Measurements from ENCODE around the gene SPG11.
A peak's percentile ranks its signal among the peaks of the same experiment; 100 is the strongest.
"Not testable (repeated sequence)": the region's sequence is repeated elsewhere in the genome, so short reads cannot be mapped to it uniquely, and the experiment has no call there.

SPG11 gene, protein sequence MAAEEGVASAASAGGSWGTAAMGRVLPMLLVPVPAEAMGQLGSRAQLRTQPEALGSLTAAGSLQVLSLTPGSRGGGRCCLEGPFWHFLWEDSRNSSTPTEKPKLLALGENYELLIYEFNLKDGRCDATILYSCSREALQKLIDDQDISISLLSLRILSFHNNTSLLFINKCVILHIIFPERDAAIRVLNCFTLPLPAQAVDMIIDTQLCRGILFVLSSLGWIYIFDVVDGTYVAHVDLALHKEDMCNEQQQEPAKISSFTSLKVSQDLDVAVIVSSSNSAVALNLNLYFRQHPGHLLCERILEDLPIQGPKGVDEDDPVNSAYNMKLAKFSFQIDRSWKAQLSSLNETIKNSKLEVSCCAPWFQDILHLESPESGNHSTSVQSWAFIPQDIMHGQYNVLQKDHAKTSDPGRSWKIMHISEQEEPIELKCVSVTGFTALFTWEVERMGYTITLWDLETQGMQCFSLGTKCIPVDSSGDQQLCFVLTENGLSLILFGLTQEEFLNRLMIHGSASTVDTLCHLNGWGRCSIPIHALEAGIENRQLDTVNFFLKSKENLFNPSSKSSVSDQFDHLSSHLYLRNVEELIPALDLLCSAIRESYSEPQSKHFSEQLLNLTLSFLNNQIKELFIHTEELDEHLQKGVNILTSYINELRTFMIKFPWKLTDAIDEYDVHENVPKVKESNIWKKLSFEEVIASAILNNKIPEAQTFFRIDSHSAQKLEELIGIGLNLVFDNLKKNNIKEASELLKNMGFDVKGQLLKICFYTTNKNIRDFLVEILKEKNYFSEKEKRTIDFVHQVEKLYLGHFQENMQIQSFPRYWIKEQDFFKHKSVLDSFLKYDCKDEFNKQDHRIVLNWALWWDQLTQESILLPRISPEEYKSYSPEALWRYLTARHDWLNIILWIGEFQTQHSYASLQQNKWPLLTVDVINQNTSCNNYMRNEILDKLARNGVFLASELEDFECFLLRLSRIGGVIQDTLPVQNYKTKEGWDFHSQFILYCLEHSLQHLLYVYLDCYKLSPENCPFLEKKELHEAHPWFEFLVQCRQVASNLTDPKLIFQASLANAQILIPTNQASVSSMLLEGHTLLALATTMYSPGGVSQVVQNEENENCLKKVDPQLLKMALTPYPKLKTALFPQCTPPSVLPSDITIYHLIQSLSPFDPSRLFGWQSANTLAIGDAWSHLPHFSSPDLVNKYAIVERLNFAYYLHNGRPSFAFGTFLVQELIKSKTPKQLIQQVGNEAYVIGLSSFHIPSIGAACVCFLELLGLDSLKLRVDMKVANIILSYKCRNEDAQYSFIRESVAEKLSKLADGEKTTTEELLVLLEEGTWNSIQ (N-terminal part only)

GRCh38 chr15:44663410-44664308 is at the start of gene SPG11:
SPG11 (minus strand) TSS chr15:44663662; CDS start chr15:44663647, 15 bp downstream.
- in situ Hi-C loops (cut with HindIII; ENCODE audit: low pct_ligation_motif_present, low pct_unique_long_range_greater_than_20kb, low sequenced_read_pairs) = no loop called here
- peak; percentile 96 for DNase-seq

GRCh38 chr15:44712346-44713005 is 49.0 kb upstream of the SPG11 start:
- DNase-seq = peak; percentile 85
- in situ Hi-C loops (cut with HindIII; ENCODE audit: low pct_ligation_motif_present, low pct_unique_long_range_greater_than_20kb, low sequenced_read_pairs) = no loop called here

DNA sequence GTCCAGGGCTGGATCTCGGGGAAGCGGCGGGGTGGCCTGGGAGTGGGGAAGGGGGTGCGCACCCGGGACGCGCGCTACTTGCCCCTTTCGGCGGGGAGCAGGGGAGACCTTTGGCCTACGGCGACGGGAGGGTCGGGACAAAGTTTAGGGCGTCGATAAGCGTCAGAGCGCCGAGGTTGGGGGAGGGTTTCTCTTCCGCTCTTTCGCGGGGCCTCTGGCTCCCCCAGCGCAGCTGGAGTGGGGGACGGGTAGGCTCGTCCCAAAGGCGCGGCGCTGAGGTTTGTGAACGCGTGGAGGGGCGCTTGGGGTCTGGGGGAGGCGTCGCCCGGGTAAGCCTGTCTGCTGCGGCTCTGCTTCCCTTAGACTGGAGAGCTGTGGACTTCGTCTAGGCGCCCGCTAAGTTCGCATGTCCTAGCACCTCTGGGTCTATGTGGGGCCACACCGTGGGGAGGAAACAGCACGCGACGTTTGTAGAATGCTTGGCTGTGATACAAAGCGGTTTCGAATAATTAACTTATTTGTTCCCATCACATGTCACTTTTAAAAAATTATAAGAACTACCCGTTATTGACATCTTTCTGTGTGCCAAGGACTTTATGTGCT is 48.4 kb upstream of the SPG11 start:
- in situ Hi-C loops (cut with HindIII; ENCODE audit: low pct_ligation_motif_present, low pct_unique_long_range_greater_than_20kb, low sequenced_read_pairs) = no loop called here

DNA sequence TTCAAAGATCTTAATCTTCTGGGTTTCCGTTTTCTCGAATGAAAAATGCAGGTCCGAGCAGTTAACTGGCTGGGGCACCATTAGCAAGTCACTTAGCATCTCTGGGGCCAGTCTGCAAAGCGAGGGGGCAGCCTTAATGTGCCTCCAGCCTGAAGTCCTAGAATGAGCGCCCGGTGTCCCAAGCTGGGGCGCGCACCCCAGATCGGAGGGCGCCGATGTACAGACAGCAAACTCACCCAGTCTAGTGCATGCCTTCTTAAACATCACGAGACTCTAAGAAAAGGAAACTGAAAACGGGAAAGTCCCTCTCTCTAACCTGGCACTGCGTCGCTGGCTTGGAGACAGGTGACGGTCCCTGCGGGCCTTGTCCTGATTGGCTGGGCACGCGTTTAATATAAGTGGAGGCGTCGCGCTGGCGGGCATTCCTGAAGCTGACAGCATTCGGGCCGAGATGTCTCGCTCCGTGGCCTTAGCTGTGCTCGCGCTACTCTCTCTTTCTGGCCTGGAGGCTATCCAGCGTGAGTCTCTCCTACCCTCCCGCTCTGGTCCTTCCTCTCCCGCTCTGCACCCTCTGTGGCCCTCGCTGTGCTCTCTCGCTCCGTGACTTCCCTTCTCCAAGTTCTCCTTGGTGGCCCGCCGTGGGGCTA is 47.8 kb upstream of the SPG11 start, which contains the start of the genes B2M and PATL2:
B2M (plus strand) TSS at position 422 of the 647 bp plus-strand sequence; CDS start at position 452, 30 bp downstream.
PATL2 (minus strand) TSS at position 228 of the 647 bp plus-strand sequence. CDS start 34,833 bp downstream, outside the sequence.
- peak; percentile 95 for DNase-seq
- in situ Hi-C loops (cut with HindIII; ENCODE audit: low pct_ligation_motif_present, low pct_unique_long_range_greater_than_20kb, low sequenced_read_pairs) = no loop called here

More for the DNA sequence above, 48.4 kb upstream of the SPG11 start:
- peak; percentile 29 for DNase-seq

- in situ Hi-C loops (cut with HindIII; ENCODE audit: low pct_ligation_motif_present, low pct_unique_long_range_greater_than_20kb, low sequenced_read_pairs) = no loop called here
Measured at GRCh38 chr15:44710236-44711095, 47.0 kb upstream of the SPG11 start.

GRCh38 chr15:44706946-44707636 is 43.6 kb upstream of the SPG11 start:
- in situ Hi-C loops (cut with HindIII; ENCODE audit: low pct_ligation_motif_present, low pct_unique_long_range_greater_than_20kb, low sequenced_read_pairs) = no loop called here
- DNase-seq = no peak

More at GRCh38 chr15:44710236-44711095, 47.0 kb upstream of the SPG11 start:
- peak; percentile 43 for DNase-seq

DNA sequence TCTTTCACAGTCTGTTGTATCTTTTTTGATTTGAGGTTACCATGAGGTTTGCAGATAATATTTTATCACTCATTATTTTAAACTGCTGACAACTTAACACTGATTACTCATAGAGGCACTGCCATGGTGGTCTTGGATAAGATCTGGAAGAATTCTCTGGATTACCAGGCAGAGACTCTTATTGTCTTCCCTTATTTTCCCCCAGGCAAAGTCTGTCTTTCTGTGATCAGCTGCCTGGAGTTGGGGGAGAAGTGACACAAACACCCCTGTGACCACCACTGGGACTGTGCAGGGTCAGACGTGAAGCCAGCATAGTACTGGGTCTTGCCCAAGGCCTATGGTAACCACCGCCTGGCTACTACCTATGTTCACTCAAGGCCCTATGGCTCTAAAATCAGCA is 42.9 kb upstream of the SPG11 start:
- in situ Hi-C loops (cut with HindIII; ENCODE audit: low pct_ligation_motif_present, low pct_unique_long_range_greater_than_20kb, low sequenced_read_pairs) = no loop called here
- DNase-seq = no peak

DNA sequence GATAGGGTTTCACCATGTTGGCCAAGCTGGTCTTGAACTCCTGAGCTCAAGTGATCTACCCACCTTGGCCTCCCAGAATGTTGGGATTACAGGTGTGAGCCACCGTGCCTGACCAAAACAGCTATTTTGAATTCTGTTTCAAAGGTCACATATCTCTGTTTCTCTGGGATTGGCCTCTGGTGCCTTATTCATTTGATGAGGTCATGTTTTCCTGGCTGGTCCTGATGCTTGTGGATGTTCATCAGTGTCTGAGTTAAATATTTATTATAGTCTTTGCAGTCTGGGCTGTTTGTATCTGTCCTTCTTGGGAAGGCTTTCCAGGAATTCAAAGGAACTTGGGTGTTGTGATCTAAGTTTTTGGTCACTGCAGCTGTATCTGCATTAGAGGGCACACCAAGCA is 42.5 kb upstream of the SPG11 start:
- in situ Hi-C loops (cut with HindIII; ENCODE audit: low pct_ligation_motif_present, low pct_unique_long_range_greater_than_20kb, low sequenced_read_pairs) = no loop called here

GRCh38 chr15:44700676-44701075 is 37.2 kb upstream of the SPG11 start:
- in situ Hi-C loops (cut with HindIII; ENCODE audit: low pct_ligation_motif_present, low pct_unique_long_range_greater_than_20kb, low sequenced_read_pairs) = not testable (repeated sequence)

More for the DNA sequence above, 42.5 kb upstream of the SPG11 start:
- no peak for DNase-seq

GRCh38 chr15:44698641-44699040 is 35.2 kb upstream of the SPG11 start:
- in situ Hi-C loops (cut with HindIII; ENCODE audit: low pct_ligation_motif_present, low pct_unique_long_range_greater_than_20kb, low sequenced_read_pairs) = no loop called here

More at GRCh38 chr15:44700676-44701075, 37.2 kb upstream of the SPG11 start:
- DNase-seq = not testable (repeated sequence)

DNA sequence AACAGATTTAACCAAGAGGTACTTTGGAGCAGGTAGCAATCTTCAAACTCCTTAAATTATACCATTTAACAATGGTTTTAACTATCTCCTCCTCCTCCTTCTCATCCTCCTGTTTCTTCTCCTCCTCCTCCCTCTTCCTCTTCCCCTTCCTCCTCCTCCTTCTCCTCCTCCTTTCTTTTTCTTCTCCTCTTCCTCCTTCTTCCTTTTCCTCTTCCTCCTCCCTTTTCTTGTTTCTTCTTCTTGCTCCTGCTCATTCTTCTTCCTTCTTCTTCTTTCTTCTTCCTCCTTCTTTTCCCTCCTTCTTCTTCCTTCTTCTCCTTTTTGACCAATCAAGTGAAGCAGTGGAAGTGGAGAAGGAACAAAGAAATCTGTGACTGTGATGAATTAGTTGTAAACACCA is 33.6 kb upstream of the SPG11 start:
- in situ Hi-C loops (cut with HindIII; ENCODE audit: low pct_ligation_motif_present, low pct_unique_long_range_greater_than_20kb, low sequenced_read_pairs) = no loop called here
- DNase-seq = no peak

More at GRCh38 chr15:44698641-44699040, 35.2 kb upstream of the SPG11 start:
- DNase-seq = no peak

DNA sequence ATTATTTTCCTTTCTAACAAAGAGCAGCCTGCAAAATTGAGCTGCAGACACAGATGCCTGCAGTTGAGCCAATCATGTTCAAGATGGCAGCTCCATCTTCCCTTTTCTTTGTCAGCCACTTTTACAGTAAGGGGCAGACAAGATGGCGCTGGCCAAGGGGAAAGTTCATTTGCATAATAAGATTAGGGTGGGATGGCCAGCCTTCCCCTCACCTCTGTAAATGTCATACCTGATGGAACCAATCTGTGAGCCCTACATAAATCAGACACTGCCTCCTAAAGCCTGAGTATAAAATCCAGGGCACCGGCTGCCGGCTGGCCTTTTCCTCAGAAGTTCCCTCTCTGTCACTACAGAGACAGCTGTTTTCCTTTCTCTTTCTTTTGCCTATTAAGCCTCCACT is 31.8 kb upstream of the SPG11 start:
- no peak for DNase-seq
- in situ Hi-C loops (cut with HindIII; ENCODE audit: low pct_ligation_motif_present, low pct_unique_long_range_greater_than_20kb, low sequenced_read_pairs) = no loop called here

GRCh38 chr15:44694416-44694815 is 31.0 kb upstream of the SPG11 start:
- in situ Hi-C loops (cut with HindIII; ENCODE audit: low pct_ligation_motif_present, low pct_unique_long_range_greater_than_20kb, low sequenced_read_pairs) = no loop called here
- DNase-seq = no peak

DNA sequence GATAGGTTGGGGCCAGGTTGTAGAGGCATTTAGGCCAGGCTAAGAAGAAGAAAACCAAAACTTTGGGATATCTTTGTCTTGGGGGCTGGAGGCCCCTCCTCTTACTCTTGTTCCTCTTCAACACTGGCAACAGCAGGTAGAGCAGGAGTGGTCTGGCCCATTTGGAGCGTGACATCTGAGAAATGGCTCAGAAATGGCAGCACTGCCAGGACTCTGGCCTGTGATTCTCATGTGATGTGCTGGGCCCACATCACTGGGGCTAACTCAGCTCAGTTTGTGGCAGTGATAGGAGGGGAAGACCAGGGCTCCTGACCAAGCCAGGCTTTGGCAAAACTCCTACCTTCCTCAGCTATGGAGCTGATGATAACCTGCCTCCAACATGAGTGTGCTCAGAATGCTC is 29.2 kb upstream of the SPG11 start:
- in situ Hi-C loops (cut with HindIII; ENCODE audit: low pct_ligation_motif_present, low pct_unique_long_range_greater_than_20kb, low sequenced_read_pairs) = no loop called here
- no peak for DNase-seq

GRCh38 chr15:44690245-44690644 is 26.8 kb upstream of the SPG11 start:
- in situ Hi-C loops (cut with HindIII; ENCODE audit: low pct_ligation_motif_present, low pct_unique_long_range_greater_than_20kb, low sequenced_read_pairs); DNase-seq: not testable (repeated sequence)
